K562 (cell line): ENCODE results near the gene LRP1B. TPM values are rescaled to one million over a fixed set of nuclear protein-coding genes. Genes with fewer than 3 reads are reported as not detected.

Experiments used
- ATAC-seq: fragments of 200-7000 bp; cut with Tn5 transposase; 3 replicates; pipeline ENCODE4 v1.9.1; 2020; ENCODE audit warnings: moderate library complexity
- BruUV-seq: library from RNA; stranded (reverse); fragments of 400-500 nt; replicated peaks from 2 replicates; lab custom pipeline; 2021; lab: Mats Ljungman, UMichigan
- CTCF ChIA-PET: fragments of 300-600 bp; formaldehyde crosslinking; extraction: SDS; loops from one replicate; lab custom pipeline; 2021; ENCODE audit warnings: low intra/inter-chr PET ratio; lab: Yijun Ruan, JAX
- POLR2A ChIA-PET: fragments of 300-600, 350-650 bp; sonication (Branson Sonifier 250); formaldehyde crosslinking; extraction: SDS; loops from one replicate; lab custom pipeline; 2021; ENCODE audit warnings: antibody characterized with exemption, inconsistent platforms; lab: Yijun Ruan, JAX
- DNase-seq, 4 experiments: peaks; one replicate each; pipeline versions ENCODE4 v3.0.0 to v3.0.0-alpha.2; 2011 to 2018; ENCODE audit warnings: low spot score in 3 of 4, mixed read lengths in 3 of 4; ENCODE audit errors: extremely low read depth in 1 of 4
- FAIRE-seq: peaks from 2 replicates; lab custom pipeline; 2011; peaks lifted over from hg19 to GRCh38; lab: Jason Lieb, UNC
- H2AFZ ChIP-seq: 2 replicates; pipeline ENCODE4 v1.6.0; 2011; ENCODE audit warnings: low read depth, low read length, control low read depth, inconsistent platforms
- H3K27ac ChIP-seq: fragments of 200-600 bp; 3 replicates; pipeline ENCODE4 v1.8.0; 2011; ENCODE audit warnings: low read depth, mild to moderate bottlenecking, control low read depth, inconsistent platforms, low read length, moderate library complexity, mixed read lengths; ENCODE audit errors: extremely low read depth
- H3K27me3 ChIP-seq, 2 experiments: fragments of 300-600 bp in 1 of 2; 2 replicates in 1 of 2; 3 replicates in 1 of 2; pipeline versions ENCODE4 v1.6.0 to v1.8.0; 2011; ENCODE audit warnings: inconsistent platforms in 2 of 2, low read length in 2 of 2, mild to moderate bottlenecking in 1 of 2, mixed read lengths in 1 of 2, moderate library complexity in 1 of 2; ENCODE audit not compliant: control insufficient read depth in 2 of 2, insufficient read depth in 2 of 2
- H3K36me3 ChIP-seq: fragments of 300-600 bp; 3 replicates; pipeline ENCODE4 v1.8.0; 2011; ENCODE audit warnings: mild to moderate bottlenecking, low read length, inconsistent platforms; ENCODE audit not compliant: control insufficient read depth, insufficient read depth
- H3K4me1 ChIP-seq, 2 experiments: fragments of 200-600 bp in 1 of 2; replicated peaks in 1 of 2; 2 replicates in 1 of 2; 3 replicates in 1 of 2; pipeline versions ENCODE4 v1.5.1 to v1.8.0; 2011; ENCODE audit warnings: inconsistent platforms in 2 of 2, low read length in 2 of 2, mild to moderate bottlenecking in 1 of 2, mixed read lengths in 1 of 2, moderate library complexity in 1 of 2; ENCODE audit not compliant: control insufficient read depth in 2 of 2, insufficient read depth in 2 of 2
- H3K4me2 ChIP-seq: 2 replicates; pipeline ENCODE4 v1.6.1; 2011; ENCODE audit warnings: low read length, control low read depth, inconsistent platforms, mixed read lengths; ENCODE audit not compliant: insufficient read depth
- H3K4me3 ChIP-seq: fragments of 200-600 bp; sonication (generic), shearing (Covaris generic); 2 replicates; pipeline ENCODE4 v1.5.1; 2016; ENCODE audit warnings: control low read depth, inconsistent platforms
- H3K79me2 ChIP-seq: fragments of 200-600 bp; 3 replicates; pipeline ENCODE4 v1.8.0; 2011; ENCODE audit warnings: low read length, inconsistent platforms; ENCODE audit not compliant: control insufficient read depth, insufficient read depth
- H3K9ac ChIP-seq, 2 experiments: 2 replicates each; pipeline versions ENCODE4 v1.6.0 to v1.6.1; 2011; ENCODE audit warnings: low read depth in 2 of 2, low read length in 2 of 2, control low read depth in 1 of 2, inconsistent platforms in 1 of 2, mild to moderate bottlenecking in 1 of 2, mixed read lengths in 1 of 2; ENCODE audit not compliant: insufficient read depth in 1 of 2
- H3K9me1 ChIP-seq: one replicate; pipeline ENCODE4 v1.6.0; 2011; ENCODE audit warnings: inconsistent platforms, mild to moderate bottlenecking, low read length, moderate library complexity; ENCODE audit not compliant: control insufficient read depth, insufficient read depth
- H3K9me3 ChIP-seq: replicated peaks from 2 replicates; pipeline ENCODE4 v1.5.1; 2011; ENCODE audit warnings: low read depth, low read length, inconsistent platforms; ENCODE audit not compliant: control insufficient read depth, insufficient read depth
- H4K20me1 ChIP-seq: replicated peaks from 2 replicates; pipeline ENCODE4 v1.6.1; 2011; ENCODE audit warnings: low read length, inconsistent platforms, mixed read lengths; ENCODE audit not compliant: control insufficient read depth, insufficient read depth
- CREB3L1 ChIP-seq: fragments of 450-650 bp; IDR thresholded peaks from 2 replicates; pipeline ENCODE4 v1.6.1; 2014; ENCODE audit warnings: low read depth, mild to moderate bottlenecking, moderate library complexity, borderline replicate concordance
- DDX20 ChIP-seq: fragments of 450-650 bp; IDR thresholded peaks from 2 replicates; pipeline ENCODE4 v1.6.1; 2016; ENCODE audit warnings: missing genetic modification characterization, low read depth, mild to moderate bottlenecking, missing compliant biosample characterization, moderate library complexity
- EP300 ChIP-seq: IDR thresholded peaks from 2 replicates; pipeline ENCODE4 v1.6.1; 2012; ENCODE audit warnings: low read length, improper control_type of control experiment
- GATAD2A ChIP-seq: fragments of 450-650 bp; IDR thresholded peaks from 2 replicates; pipeline ENCODE4 v1.6.1; 2017
- GATAD2B ChIP-seq: fragments of 450-650 bp; IDR thresholded peaks from 2 replicates; pipeline ENCODE4 v1.6.1; 2017; ENCODE audit warnings: mild to moderate bottlenecking, borderline replicate concordance
- HCFC1 ChIP-seq: IDR thresholded peaks from 2 replicates; pipeline ENCODE4 v1.6.1; 2012; ENCODE audit warnings: low read depth, low read length, improper control_type of control experiment
- HINFP ChIP-seq: fragments of 450-650 bp; conservative IDR thresholded peaks from 2 replicates; pipeline ENCODE4 v1.6.1; 2016; ENCODE audit warnings: missing genetic modification characterization, low read depth, mild to moderate bottlenecking, control low read depth, missing compliant biosample characterization
- NFIX ChIP-seq: fragments of 250-450 bp; sonication (Bioruptor Pico); IDR thresholded peaks from 2 replicates; pipeline ENCODE4 v1.4.0; 2020; ENCODE audit warnings: low read depth, mild to moderate bottlenecking, moderate library complexity
- PHF21A ChIP-seq: fragments of 450-650 bp; IDR thresholded peaks from 2 replicates; pipeline ENCODE4 v1.6.1; 2017; ENCODE audit warnings: low read depth, borderline replicate concordance
- SMAD3 ChIP-seq: fragments of 450-650 bp; formaldehyde crosslinking; conservative IDR thresholded peaks from 2 replicates; pipeline ENCODE4 v1.4.0; 2020; ENCODE audit warnings: mild to moderate bottlenecking
- TCF15 ChIP-seq: fragments of 250-450 bp; sonication (Bioruptor Pico); IDR thresholded peaks from 2 replicates; pipeline ENCODE4 v1.8.0; 2022; ENCODE audit warnings: moderate library complexity, mild to moderate bottlenecking, inconsistent platforms
- XRCC3 ChIP-seq: fragments of 450-650 bp; IDR thresholded peaks from 2 replicates; pipeline ENCODE4 v1.6.1; 2017; ENCODE audit warnings: mild to moderate bottlenecking, moderate library complexity
- in situ Hi-C: fragments of 300-500 bp; cut with MboI; formaldehyde crosslinking; loops from 4 replicates; pipeline ENCODE4 v1.15.0; 2018; ENCODE audit warnings: inconsistent platforms, mixed read lengths
- intact Hi-C: fragments of 100-400 bp; cut with micrococcal nuclease; formaldehyde crosslinking; loops from 2 replicates; pipeline ENCODE4 v1.14.2; 2022
- polyA plus RNA-seq, 8 experiments: library from polyadenylated mRNA; depleted of rRNA in 4 of 8; stranded (reverse) in 5 of 8; unstranded in 3 of 8; fragments of >200 nt; fragmentation: Nextera tagmentation in 2 of 8; fragmentation: Illumina TruSeq in 1 of 8; extraction: Ambion mirVana in 2 of 8; extraction: Trizol in 1 of 8; gene quantifications; 2 replicates each; pipeline versions ENCODE4 v1.2.1 to v1.2.3, GENCODE V29; 2011 to 2014; ENCODE audit warnings: inconsistent platforms in 1 of 8, missing spikeins in 1 of 8
- total RNA-seq, 7 experiments: library from RNA; depleted of rRNA in 6 of 7; stranded (reverse); fragments of >200 nt in 6 of 7; fragmentation: Illumina TruSeq in 2 of 7; extraction: Trizol in 2 of 7; gene quantifications; 2 replicates each; pipeline versions ENCODE4 v1.2.1 to v1.2.3, GENCODE V29; 2011 to 2021; ENCODE audit warnings: low replicate concordance in 1 of 7

LRP1B gene
- total and polyA plus RNA-seq, 9 of the 15 experiments (the other 6 are each of a cell fraction or from before 2014, with no cell fraction given): not detected

- Histone ChIP-seq H2AFZ (no peak overlapping the region), H3K27ac (no peak overlapping the region), H3K36me3 (no peaks in the 10 kb centered on the region), H3K9me1 (no peaks in the 10 kb centered on the region), H3K27me3 (no peaks in the 10 kb centered on the region), H4K20me1 (no peaks in the 10 kb centered on the region), H3K4me1 (no peaks in the 10 kb centered on the region), H3K79me2 (no peaks in the 10 kb centered on the region), H3K9me3 (no peaks in the 10 kb centered on the region), H3K4me2 (no peak overlapping the region), H3K4me3 (no peak overlapping the region), H3K9ac (no peak overlapping the region)
- DNase-seq: no peak
- intact Hi-C loops (no loop called here), in situ Hi-C loops (no loop called here)
- ChIA-PET POLR2A (no interaction called here), CTCF (no interaction called here)
- BruUV-seq: no TSS peak
- ATAC-seq: no peak
- no peak for TF ChIP-seq SMAD3 (CRISPR knock-in tag)
- no peak for TF ChIP-seq HCFC1
- no peak for TF ChIP-seq XRCC3
- no peak for TF ChIP-seq GATAD2B
- no peak for TF ChIP-seq GATAD2A
- no peak for TF ChIP-seq TCF15
- no peak for TF ChIP-seq HINFP
- no peak for TF ChIP-seq EP300
- TF ChIP-seq DDX20: no peak
- TF ChIP-seq PHF21A: no peak
- TF ChIP-seq CREB3L1: no peak
- TF ChIP-seq NFIX: no peak
- FAIRE-seq: no peak
Observed at GRCh38 chr2:140988597-140988996, 1142.2 kb downstream of the LRP1B start.
